GM12872 (cell line): ENCODE data around the gene TRIM71.

ENCODE experiments used
- TF ChIP-seq, protein P1 (sequence below): IDR thresholded peaks from 3 replicates; pipeline ENCODE4 v1.5.1; 2011; ENCODE audit warnings: low read depth, mild to moderate bottlenecking, low read length, moderate library complexity; ENCODE audit not compliant: insufficient read depth

Gene TRIM71

DNA sequence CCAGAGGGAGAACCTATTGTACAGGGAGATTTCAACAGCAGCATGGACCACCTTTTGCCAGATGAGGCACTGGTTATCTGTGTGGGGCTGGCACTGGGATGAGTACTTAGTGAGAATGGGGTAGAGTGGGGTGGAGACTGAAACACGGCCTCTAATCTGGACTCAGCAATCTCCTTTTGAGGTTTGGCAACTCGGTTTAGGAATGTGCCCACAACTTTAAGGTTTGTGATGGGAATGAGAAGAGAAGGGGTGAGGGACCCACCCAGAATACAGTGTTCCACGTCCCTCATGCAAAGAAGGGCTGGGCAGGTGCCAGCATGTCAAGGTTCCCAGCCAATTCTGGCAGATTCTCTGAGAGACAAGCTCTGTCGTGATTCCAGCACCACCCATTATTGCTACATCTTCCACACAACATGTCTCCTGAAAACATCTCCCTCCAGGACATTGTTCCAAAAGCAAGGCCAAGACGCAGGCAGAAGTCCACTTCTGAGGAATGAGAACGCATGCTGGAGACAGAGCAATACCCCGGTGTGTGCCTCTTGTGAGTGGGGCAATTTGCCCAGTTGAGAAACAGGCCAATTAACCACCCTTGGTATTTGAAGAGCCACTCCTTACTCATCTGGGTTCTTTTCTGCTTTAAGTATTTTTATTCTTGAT is 96.1 kb downstream of the TRIM71 start:
- TF ChIP-seq, protein P1, sequence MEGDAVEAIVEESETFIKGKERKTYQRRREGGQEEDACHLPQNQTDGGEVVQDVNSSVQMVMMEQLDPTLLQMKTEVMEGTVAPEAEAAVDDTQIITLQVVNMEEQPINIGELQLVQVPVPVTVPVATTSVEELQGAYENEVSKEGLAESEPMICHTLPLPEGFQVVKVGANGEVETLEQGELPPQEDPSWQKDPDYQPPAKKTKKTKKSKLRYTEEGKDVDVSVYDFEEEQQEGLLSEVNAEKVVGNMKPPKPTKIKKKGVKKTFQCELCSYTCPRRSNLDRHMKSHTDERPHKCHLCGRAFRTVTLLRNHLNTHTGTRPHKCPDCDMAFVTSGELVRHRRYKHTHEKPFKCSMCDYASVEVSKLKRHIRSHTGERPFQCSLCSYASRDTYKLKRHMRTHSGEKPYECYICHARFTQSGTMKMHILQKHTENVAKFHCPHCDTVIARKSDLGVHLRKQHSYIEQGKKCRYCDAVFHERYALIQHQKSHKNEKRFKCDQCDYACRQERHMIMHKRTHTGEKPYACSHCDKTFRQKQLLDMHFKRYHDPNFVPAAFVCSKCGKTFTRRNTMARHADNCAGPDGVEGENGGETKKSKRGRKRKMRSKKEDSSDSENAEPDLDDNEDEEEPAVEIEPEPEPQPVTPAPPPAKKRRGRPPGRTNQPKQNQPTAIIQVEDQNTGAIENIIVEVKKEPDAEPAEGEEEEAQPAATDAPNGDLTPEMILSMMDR: no peak

DNA sequence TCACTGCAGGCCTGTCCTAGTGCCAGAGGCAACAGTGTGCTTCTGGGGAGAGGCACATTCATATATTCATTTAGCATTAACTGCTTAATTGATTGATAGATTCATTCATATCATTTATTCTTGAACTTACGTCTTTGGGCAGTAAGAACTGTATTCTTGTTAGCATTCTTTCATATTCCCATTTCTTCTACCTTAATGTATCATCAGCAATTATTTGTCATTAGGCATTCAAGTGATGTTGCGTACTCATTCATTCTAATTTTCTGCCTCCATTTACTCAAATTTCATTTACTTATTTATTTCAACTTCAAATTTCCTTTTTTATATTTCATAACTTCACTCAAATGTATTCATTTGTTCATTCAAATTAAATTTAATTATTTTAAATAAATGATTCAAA is 102.1 kb downstream of the TRIM71 start:
- TF ChIP-seq, protein P1: no peak

DNA sequence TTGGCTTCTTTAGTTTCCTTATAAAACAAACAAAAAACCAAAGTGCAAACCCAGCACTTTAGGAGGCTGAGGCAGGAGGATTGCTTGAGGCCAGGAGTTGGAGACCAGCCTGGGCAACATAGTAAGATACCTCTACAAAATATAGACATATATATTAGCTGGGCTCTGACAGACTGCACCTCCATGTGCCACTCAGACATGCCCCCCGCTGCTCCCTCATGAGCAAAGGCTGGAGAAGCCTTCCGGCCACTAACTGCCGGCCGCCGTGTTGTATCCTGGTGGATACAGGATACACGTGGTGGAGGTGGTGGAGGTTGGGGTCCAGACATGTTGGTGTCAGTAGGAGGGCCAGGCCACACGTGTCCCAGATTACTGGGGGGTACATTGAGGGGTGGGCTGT is 104.3 kb downstream of the TRIM71 start:
- TF ChIP-seq, protein P1: no peak

DNA sequence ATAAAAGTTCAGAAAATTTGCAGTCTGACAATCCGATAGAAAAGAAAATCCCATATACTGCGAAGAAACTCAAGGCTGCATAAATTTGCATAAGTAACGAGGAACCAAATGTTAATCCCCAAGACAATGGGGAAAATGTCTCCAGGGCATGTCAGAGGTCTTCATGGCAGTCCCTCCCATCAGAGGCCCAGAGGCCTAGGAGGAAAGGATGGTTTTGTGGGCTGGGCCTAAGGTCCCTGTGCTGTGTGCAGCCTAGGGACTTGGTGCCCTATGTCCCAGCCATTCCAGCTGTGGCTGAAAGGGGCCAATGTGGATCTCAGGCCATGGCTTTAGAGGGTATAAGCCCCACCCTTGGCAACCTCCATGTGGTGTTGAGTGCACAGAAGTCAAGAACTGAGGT is 112.4 kb downstream of the TRIM71 start:
- TF ChIP-seq, protein P1: no peak

DNA sequence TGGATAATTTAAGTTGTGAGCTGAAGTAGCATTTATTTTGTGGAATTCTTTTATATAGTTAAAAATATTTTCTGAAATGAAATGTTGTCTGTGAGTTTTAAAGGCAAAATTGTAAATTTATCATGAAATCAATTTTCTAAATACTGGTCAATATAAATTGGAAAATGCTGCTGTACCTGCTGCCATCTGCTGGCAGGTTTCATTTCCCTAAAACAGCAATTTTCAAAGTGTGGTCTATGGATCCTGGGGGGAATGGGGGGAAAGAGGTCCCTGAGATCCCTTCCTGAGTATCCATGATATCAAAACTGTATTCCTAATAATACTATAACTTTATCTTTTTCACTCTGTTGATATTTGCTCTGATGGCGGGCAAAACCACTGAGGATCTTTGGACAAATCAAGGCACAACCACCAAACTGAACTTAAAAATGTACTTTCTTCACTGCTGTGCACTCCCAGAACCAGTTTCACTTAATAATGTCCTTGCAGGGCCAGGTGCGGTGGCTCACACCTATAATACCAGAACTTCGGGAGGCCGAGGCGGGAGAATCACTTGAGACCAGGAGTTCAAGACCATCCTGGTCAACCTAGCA is 116.4 kb downstream of the TRIM71 start:
- TF ChIP-seq, protein P1: peak; percentile 63

DNA sequence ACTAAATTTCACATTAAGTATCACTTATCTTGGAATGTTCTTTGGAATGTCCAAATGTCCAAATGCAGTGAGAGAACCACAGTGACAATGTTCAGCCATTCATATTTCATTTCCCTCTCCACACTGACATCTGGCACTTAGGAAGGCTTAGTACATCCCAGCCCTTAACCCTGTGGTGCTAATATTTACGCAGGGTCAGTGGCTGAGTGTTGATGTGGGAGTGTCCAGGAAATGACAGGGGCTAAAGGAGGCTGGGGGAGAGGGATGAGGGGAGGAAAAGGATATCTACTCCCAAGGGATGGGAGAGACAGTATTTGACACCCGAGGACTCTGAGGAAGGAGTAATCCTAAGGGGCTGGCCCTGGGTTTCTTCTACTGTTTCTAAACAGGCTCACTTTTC is 119.5 kb downstream of the TRIM71 start:
- TF ChIP-seq, protein P1: no peak

DNA sequence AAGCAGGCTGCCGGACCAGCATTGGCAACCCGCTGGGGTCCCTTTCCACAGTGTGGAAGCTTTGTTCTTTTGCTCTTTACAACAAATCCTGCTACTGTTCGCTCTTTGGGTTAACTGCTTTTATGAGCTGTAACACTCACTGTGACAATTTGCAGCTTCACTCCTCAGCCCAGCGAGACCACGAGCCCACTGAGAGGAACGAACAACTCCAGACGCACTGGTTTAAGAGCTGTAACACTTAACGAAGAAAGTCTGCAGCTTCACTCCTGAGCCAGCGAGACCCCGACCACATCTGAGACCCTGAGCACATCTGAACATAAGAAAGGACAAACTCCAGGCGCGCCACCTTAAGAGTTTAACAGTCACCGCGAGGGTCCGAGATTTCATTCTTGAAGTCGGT is 122.9 kb downstream of the TRIM71 start:
- TF ChIP-seq, protein P1: no peak

DNA sequence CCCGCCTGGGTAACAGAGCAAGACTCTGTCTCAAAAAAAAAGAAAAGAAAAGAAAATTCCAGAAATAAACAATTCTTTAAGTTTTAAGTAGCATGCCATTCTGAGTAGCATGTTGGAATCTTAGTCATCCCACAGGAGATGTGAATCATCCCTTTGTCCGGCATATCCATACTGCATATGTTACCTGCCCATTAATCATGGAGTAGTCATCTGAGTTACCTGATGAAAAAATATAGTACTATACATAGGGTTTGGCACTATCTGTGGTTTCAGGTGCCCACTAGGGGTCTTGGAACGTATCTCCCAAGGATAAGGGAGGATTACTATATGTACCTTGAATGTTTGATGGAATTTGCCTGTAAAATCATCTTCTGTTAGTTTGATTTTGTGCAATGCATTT is 127.3 kb downstream of the TRIM71 start:
- TF ChIP-seq, protein P1: no peak
